ENCODE results near the gene KAT7. TPM values are rescaled to one million over a fixed set of nuclear protein-coding genes. Genes with fewer than 3 reads are reported as not detected.

Gene KAT7
- total RNA-seq, 1 donor from 2014 or later = 34.9 TPM

DNA sequence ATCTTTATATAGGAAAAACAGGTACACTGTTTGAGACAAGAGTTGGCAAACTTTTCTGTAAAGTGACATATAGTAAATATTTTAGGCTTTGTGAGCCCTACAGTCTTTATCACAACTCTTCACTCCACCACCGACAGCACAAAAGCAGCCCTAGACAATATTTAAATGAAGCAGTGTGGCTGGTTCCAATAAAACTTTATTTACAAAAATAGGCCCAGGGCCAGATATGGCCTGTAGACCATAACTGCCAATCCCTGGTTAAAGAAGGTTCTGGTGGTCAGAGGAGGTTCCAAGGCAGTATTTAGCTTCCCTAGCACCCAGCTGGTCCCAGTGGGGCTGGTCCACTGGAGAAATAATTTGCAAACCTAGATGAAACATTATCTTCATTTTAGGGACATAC lies 28.2 kb upstream of the KAT7 start:
- no peak for DNase-seq (ENCODE audit: low read depth)

GRCh38 chr17:49760932-49761558 lies 27.4 kb upstream of the KAT7 start:
- no peak for DNase-seq (ENCODE audit: low read depth)

DNA sequence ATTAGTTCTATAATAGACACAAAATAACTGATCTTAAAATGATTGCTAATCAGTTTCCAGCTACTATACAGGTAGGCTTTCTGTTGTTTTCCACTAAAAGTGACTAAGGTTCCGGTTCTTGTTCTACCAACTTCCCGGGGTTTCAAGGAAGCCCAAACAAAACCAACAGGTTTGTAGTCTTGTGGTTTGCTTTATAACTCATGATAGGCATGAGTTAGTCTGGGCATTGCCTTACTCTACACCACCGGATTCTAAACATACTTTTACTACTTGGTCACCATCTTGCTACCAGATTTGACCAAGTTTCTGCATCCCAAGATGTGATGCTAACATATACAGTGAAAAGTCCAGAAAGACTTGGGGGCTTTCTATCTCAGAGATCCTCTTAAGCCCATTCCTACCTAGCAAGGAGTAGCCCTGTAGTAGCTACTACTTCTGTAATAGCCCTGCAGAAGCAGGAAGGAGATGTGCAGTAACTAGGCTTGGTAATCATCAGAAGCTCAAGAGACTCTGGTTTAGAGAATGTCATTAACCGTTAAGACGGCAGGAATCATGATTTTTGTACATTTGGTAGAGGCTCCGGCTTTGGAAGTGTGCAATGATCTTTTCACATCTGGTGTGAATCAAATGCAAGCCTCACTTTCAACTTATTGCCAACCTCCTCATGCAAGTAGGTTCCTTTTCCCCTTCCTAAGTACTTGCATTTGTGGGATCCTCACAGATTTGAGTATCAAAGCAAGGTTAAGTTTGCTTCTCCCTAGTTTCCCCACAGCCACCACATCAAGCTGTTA lies 26.1 kb upstream of the KAT7 start:
- DNase-seq (ENCODE audit: low read depth) = no peak

- DNase-seq (ENCODE audit: low read depth) = peak; percentile 99
Measured at GRCh38 chr17:49763735-49764558, 24.5 kb upstream of the KAT7 start, which contains the start of gene FAM117A. TSS of gene FAM117A (minus strand) at chr17:49764131. CDS start at chr17:49764087, 44 bp downstream.

DNA sequence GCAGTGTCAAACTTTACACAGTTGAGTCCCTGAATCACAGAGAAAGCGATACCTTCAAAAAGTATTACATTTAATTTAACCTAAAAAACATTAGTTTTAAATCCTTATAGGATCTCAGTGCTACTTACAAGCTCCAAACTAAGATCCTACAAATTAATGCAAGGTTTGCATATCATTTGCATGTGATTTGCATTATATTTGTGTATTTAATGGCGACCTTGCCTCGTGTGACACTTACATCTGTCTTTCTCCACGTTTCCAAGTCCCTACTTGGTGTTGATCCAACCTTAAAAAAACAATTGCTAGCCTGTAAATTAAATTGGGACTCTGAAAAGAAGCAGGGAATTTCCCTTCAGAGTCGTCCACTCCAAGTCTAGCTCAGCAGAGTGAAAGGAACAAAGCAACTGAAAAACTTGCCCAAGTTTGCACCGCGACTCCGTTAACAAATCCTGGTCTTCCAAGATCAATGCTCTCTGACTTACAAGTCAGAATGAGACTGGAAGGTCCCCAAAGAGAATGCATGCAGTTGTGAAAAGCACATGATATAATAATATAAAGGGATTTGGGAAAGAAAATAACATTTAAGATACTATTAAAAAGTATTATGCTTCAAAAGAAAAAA lies 23.8 kb upstream of the KAT7 start:
- DNase-seq (ENCODE audit: low read depth) = no peak

GRCh38 chr17:49766918-49767530 lies 21.5 kb upstream of the KAT7 start:
- no peak for DNase-seq (ENCODE audit: low read depth)

DNA sequence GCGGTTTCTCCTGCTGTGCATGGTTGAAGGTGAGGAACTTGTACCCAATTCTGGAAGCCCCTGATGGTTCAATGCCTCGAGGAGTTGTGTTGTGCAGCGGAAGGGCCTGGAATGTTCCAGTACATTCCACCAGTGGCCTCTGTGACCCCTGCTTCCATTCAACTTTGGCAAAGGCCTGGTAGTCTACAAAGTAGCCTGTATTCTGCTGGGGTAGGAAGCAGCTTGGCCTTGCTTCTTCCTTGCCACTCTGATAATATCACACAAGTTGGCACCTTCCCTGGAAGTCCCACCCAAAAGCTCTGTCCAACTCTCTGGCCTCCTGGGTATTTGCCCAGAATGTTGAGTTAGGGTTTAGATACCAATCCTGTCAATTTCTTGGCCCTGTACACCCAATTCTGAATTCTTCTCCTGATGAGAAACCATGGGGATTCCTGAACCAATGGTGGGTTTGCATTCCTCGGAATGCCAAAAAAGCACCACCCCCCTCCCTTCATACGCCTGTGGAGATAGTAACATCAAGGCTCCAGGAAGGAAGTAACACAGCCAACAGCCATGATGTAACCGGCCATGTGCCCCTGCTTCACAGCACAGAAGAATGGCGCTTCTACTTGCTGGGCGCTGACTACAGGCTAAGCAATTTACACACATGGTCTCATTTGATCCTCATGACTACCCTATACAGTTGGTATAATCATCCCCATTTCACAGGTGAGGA lies 12.8 kb upstream of the KAT7 start:
- DNase-seq (ENCODE audit: low read depth) = no peak

DNA sequence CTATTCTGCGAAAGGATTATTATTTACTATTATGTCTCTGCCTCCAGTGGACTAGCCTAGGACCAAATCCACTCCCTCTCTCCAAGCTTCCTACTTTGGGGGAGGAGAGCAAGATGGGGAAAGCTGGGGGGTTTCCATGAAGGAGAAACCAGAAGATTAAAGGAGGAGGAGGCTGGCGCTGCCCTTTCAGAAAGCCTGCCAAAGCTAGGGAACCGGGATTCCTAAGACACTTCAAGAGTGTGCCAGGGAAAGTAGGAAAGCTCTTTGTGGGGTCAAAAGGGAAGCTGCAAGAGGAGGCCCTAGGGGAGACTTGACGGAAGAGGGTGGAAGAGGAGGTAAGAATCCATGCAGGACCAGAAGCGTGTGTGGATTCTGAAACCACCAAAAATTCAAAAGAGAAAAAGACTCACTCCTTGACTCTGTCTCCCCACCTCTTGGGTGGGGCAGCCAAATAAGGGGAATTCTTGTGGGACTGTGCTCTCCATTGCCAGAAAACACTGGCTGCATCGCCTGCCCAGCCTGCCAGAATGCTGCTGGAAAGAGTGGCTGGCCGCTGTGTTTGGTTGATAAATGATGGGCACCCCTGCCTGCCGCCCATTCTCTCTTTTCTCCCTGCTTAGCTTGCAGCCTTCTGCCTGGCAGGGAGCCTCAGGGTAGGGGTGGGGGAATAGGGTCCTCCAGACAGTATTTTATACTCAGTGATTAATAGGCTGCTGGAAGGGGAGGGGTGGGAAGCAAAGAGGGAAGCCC lies 11.8 kb upstream of the KAT7 start:
- no peak for DNase-seq (ENCODE audit: low read depth)

DNA sequence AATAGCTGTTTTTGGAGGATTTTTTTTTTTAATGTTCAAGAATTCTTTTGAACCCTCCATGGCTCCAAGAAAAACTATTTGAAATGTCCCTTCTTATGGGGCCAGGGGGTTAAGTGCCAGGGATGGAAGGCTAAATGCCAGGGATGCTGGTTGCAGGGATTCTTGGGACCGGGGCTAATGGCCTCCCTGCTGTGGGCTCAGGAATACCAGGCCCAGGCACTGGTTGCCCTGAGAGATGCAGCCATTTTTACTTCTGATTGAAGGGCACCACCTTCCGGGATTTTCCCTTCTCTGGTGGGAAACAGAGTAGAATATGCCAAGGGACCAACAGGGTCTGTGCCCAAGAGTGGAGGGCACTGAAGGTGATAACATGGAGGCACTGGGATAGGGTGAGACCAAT lies 10.9 kb upstream of the KAT7 start:
- no peak for DNase-seq (ENCODE audit: low read depth)

- no peak for DNase-seq (ENCODE audit: low read depth)
Measured at GRCh38 chr17:49779156-49779738, 9.2 kb upstream of the KAT7 start.

DNA sequence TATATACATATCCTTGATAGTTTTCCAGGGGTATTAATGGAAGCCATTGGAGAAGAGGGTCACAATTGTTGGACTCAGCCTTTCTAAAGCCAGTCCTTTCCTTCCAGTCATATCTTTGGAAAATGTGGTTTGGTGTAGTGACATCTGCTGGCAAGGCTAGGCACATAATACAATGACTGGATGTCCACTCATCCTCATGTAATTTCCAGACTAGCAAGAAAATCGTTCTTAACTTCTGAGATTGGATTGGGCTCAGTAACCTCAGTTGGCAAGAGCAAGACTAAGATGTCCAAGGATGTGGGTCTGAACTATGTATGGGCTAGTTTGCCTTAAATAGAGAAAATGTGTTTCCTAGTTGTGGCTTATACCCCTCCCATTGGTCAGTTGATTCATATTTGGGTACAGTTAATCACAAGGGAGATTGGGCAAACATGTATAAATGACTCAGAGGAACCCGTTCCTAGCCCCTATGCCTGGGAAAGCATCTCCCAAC lies 8.7 kb upstream of the KAT7 start:
- DNase-seq (ENCODE audit: low read depth) = peak; percentile 87

DNA sequence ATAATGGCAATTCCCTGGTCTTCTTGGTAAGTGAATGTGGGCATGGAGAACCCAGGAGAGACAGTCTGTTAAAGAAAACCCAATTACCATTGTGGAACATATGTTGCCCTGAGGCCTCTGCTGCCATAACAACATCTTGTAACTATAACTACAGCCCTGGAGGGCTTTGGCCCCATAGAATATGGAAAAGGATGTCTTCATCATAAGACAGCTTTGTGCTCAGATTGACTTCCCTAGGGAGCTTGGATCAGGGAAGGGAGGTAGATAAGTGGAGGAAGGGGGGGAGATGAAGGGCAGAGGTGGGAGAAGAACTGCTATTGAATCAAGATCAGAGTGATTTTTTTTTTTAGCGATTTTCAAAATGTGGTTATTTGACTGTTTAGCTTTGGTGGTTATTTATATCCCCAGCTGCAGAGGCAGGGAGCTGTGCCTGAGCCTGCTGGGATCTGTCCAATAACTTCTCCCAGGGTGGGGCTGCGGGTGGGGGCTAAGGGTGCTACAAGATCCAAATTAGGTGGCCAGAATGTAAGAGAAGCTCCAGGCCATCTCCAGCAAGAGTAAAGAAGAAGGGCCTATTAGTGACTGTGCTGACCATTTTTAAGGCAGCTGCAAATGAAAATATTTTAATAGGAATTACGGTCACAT lies 5.3 kb upstream of the KAT7 start:
- DNase-seq (ENCODE audit: low read depth) = peak; percentile 53

- no peak for DNase-seq (ENCODE audit: low read depth)
Measured at GRCh38 chr17:49783791-49784190, 4.7 kb upstream of the KAT7 start.

DNA sequence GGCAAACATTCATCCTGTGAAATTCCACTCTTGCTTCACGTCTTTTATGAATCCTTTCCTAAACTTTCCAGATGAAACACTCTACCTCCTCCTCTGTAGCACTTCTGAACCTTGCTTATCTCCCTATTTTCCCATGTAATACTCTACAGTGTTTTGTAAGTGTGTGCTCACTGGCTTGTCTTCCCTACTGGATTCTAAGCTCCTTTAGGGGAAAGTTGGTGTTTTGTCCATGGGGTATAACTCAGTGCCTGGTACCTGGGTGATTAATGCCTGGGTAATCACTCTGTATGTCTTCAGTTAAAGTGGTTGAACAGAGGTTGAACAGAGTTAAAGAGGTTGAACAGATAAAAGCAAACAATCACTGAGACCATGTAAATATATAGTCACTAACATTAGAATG lies 3.8 kb upstream of the KAT7 start:
- DNase-seq (ENCODE audit: low read depth) = no peak

DNA sequence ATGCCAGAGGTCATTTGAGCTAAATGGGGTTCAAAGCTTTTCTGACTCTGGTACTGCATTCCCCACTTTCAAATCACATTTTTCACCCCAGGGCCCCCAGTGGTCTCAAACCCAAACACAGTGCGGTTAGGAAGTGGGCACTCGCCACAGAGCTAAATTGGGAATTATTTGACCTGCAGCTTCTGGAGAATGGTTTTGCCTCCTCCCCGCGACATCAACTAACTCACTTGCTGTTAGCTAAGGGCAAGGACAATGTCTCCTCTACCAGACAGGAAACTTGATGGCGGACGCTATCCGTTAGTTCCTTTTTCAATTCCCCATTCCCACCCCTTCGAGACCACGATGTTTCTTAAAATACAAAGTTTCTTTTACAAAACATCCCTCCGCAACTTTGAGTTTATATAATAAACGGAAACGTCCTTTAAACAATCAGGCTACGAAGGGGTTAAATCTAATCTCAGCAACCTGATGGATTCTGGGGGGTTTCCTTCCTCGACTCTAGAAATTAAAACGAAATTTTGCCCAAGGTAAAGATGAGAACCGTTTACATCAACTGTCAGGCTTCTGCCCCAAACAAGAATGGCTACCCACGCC lies 500 bp upstream of the KAT7 start:
- no peak for DNase-seq (ENCODE audit: low read depth)

- no peak for DNase-seq (ENCODE audit: low read depth)
Measured at GRCh38 chr17:49789243-49789578, 730 bp downstream of the KAT7 start.

DNA sequence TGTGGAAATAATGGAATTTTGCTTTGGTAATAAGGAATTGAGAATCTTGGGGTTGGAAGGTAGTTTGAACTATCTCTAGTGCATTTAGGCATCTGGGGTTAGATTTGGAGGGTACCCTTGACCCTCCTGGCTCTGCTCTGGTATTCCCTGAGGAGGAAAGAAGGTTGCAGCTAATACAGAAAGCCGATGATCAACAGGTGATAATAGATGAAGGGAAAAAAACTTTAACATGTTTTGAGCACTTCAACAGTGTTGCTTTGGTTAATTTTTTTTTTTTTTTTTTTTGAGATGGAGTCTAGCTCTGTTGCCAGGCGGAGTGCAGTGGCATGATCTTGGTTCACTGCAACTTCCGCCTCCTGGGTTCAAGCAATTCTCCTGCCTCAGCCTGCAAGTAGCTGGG lies 4.8 kb downstream of the KAT7 start:
- no peak for DNase-seq (ENCODE audit: low read depth)

- DNase-seq (ENCODE audit: low read depth) = no peak
Measured at GRCh38 chr17:49795372-49795771, 6.9 kb downstream of the KAT7 start.

All from myocyte (in vitro differentiated cells).